ENCODE measurements around the gene PANX2.

PANX2 gene

DNA sequence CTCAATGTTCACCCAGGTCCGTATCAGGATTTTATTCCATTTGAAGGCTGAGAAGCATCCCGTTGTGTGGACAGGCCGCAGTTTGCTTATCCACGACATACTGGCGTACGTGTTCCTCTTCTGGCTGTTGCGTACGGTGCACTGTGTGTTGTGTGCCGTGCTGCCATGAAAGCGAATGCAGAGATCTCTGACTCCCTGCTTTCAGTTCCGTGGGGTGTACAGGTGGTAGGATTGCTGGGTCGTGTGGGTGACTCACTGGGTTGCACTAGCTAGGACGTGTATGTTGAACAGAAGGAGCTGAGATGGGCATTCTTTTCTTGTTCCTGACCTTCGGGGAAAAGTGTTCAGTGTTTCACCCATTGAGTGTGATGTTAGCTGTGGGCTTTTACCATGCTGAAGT, 40.6 kb downstream of the PANX2 start:
- H3K4me3 ChIP-seq (ENCODE audit: low read length), result no peak overlapping the region
- H3K4me2 ChIP-seq (ENCODE audit: low read depth, low read length), result no peak overlapping the region
- no peak overlapping the region for H2AFZ ChIP-seq (ENCODE audit: low read length)
- H3K9me3 ChIP-seq (replicated peaks; ENCODE audit: insufficient read depth, low read length), result no peaks in the 10 kb centered on the region
- peaks cover 20% of the 10 kb centered on the region for H3K79me2 ChIP-seq (ENCODE audit: low read length)
- no peaks in the 10 kb centered on the region for H3K4me1 ChIP-seq (ENCODE audit: low read length)
- no peak for DNase-seq
- H4K20me1 ChIP-seq (ENCODE audit: insufficient read depth, low read length), result no peaks in the 10 kb centered on the region
- no peak for TF ChIP-seq EZH2 (optimal IDR thresholded peaks at IDR 0.05; ENCODE audit: low read depth, low read length)
- TF ChIP-seq, protein P1, sequence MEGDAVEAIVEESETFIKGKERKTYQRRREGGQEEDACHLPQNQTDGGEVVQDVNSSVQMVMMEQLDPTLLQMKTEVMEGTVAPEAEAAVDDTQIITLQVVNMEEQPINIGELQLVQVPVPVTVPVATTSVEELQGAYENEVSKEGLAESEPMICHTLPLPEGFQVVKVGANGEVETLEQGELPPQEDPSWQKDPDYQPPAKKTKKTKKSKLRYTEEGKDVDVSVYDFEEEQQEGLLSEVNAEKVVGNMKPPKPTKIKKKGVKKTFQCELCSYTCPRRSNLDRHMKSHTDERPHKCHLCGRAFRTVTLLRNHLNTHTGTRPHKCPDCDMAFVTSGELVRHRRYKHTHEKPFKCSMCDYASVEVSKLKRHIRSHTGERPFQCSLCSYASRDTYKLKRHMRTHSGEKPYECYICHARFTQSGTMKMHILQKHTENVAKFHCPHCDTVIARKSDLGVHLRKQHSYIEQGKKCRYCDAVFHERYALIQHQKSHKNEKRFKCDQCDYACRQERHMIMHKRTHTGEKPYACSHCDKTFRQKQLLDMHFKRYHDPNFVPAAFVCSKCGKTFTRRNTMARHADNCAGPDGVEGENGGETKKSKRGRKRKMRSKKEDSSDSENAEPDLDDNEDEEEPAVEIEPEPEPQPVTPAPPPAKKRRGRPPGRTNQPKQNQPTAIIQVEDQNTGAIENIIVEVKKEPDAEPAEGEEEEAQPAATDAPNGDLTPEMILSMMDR (IDR thresholded peaks at IDR 0.05; ENCODE audit: low read length), result no peak
- TF ChIP-seq EZH2phosphoT487 (IDR thresholded peaks at IDR 0.05; ENCODE audit: low read length), result no peak
- no peaks in the 10 kb centered on the region for H3K27me3 ChIP-seq (replicated peaks; ENCODE audit: insufficient read depth, low read length)
- H3K36me3 ChIP-seq (replicated peaks; ENCODE audit: insufficient read depth, low read length), result no peaks in the 10 kb centered on the region; the same call in 1 of the 2 replicates
- H3K27ac ChIP-seq (ENCODE audit: low read length), result no peak overlapping the region
- no peak overlapping the region for H3K9ac ChIP-seq (ENCODE audit: low read length)
- no peaks in the 10 kb centered on the region for H3F3A ChIP-seq (ENCODE audit: insufficient read depth, low read length)
- no peaks in the 10 kb centered on the region for H3K9me2 ChIP-seq (replicated peaks; ENCODE audit: insufficient read depth, low read length)

DNA sequence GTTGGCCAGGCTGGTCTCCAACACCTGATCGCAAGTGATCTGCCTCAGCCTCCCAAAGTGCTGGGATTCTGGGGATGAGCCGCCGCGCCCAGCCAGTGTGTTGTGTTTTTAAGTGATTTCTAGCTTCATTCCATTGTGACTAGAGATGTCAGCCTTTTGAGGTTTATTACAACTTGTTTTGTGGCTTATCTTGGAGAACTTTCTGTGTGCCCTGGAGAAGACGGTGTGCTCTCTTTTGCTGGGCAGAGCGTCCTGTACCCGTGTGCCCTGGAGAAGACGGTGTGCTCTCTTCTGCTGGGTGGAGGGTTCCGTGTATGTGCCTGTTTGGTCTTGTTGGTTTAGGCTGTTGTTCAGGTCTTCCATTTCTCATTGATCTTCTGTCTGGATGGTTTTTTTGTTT, 42.7 kb downstream of the PANX2 start:
- Histone ChIP-seq H3K27me3 (replicated peaks; ENCODE audit: insufficient read depth, low read length) (no peaks in the 10 kb centered on the region), H3K79me2 (ENCODE audit: low read length) (peaks cover 20% of the 10 kb centered on the region), H3K9ac (ENCODE audit: low read length) (no peak overlapping the region), H3K4me3 (ENCODE audit: low read length) (no peak overlapping the region), H3K9me3 (replicated peaks; ENCODE audit: insufficient read depth, low read length) (no peaks in the 10 kb centered on the region), H3K9me2 (replicated peaks; ENCODE audit: insufficient read depth, low read length) (no peaks in the 10 kb centered on the region), H2AFZ (ENCODE audit: low read length) (no peak overlapping the region), H3K27ac (ENCODE audit: low read length) (no peak overlapping the region), H4K20me1 (ENCODE audit: insufficient read depth, low read length) (no peaks in the 10 kb centered on the region), H3K36me3 (replicated peaks; ENCODE audit: insufficient read depth, low read length) (no peaks in the 10 kb centered on the region; the same call in 1 of the 2 replicates), H3F3A (ENCODE audit: insufficient read depth, low read length) (no peaks in the 10 kb centered on the region), H3K4me1 (ENCODE audit: low read length) (no peaks in the 10 kb centered on the region), H3K4me2 (ENCODE audit: low read depth, low read length) (no peak overlapping the region)
- TF ChIP-seq, protein P1 (IDR thresholded peaks at IDR 0.05; ENCODE audit: low read length), result no peak
- no peak for TF ChIP-seq EZH2 (optimal IDR thresholded peaks at IDR 0.05; ENCODE audit: low read depth, low read length)
- TF ChIP-seq EZH2phosphoT487 (IDR thresholded peaks at IDR 0.05; ENCODE audit: low read length), result no peak
- DNase-seq, result no peak

GRCh38 chr22:50215297-50216054, 44.9 kb downstream of the PANX2 start:
- Histone ChIP-seq H3K27ac (ENCODE audit: low read length) (no peak overlapping the region), H3K9ac (ENCODE audit: low read length) (no peak overlapping the region), H4K20me1 (ENCODE audit: insufficient read depth, low read length) (no peaks in the 10 kb centered on the region), H3K79me2 (ENCODE audit: low read length) (peaks cover 20% of the 10 kb centered on the region), H2AFZ (ENCODE audit: low read length) (no peak overlapping the region), H3F3A (ENCODE audit: insufficient read depth, low read length) (no peaks in the 10 kb centered on the region), H3K9me3 (replicated peaks; ENCODE audit: insufficient read depth, low read length) (no peaks in the 10 kb centered on the region), H3K9me2 (replicated peaks; ENCODE audit: insufficient read depth, low read length) (no peaks in the 10 kb centered on the region), H3K4me2 (ENCODE audit: low read depth, low read length) (no peak overlapping the region), H3K36me3 (replicated peaks; ENCODE audit: insufficient read depth, low read length) (no peaks in the 10 kb centered on the region; the same call in 1 of the 2 replicates), H3K4me3 (ENCODE audit: low read length) (no peak overlapping the region), H3K27me3 (replicated peaks; ENCODE audit: insufficient read depth, low read length) (no peaks in the 10 kb centered on the region), H3K4me1 (ENCODE audit: low read length) (no peaks in the 10 kb centered on the region)
- no peak for DNase-seq
- TF ChIP-seq EZH2 (optimal IDR thresholded peaks at IDR 0.05; ENCODE audit: low read depth, low read length) (no peak), EZH2phosphoT487 (IDR thresholded peaks at IDR 0.05; ENCODE audit: low read length) (no peak)
- TF ChIP-seq, protein P1 (IDR thresholded peaks at IDR 0.05; ENCODE audit: low read length), result no peak

Measured in MM.1S (cell line).